Ascending aorta (tissue), 2 donors: ENCODE measurements around the gene GNA14. TPM values are rescaled to one million over a fixed set of nuclear protein-coding genes. Genes with fewer than 3 reads are reported as not detected.

Experiments used
- DNase-seq, 2 donors: peaks; one replicate each; pipeline ENCODE4 v3.0.0-alpha.2; 2019; ENCODE audit warnings: low spot score in 2 of 2
- H3K27ac ChIP-seq, 2 donors: fragments of 200-600 bp; sonication (generic); one replicate each; pipeline ENCODE4 v1.5.1; 2016 to 2017; ENCODE audit warnings: mild to moderate bottlenecking in 1 of 2
- H3K27me3 ChIP-seq: fragments of 200-600 bp; sonication (generic); one replicate; pipeline ENCODE4 v1.5.1; 2017
- H3K36me3 ChIP-seq, 2 donors: fragments of 200-600 bp; sonication (generic); one replicate each; pipeline ENCODE4 v1.5.1; 2016
- H3K4me1 ChIP-seq, 2 donors: fragments of 200-600 bp; sonication (generic); one replicate each; pipeline ENCODE4 v1.5.1; 2016 to 2017; ENCODE audit warnings: mild to moderate bottlenecking in 1 of 2
- H3K4me3 ChIP-seq, 2 donors: fragments of 200-600 bp; sonication (generic); one replicate each; pipeline ENCODE4 v1.5.1; 2016 to 2017; ENCODE audit warnings: mild to moderate bottlenecking in 1 of 2
- H3K9me3 ChIP-seq, 2 donors: fragments of 200-600 bp; sonication (generic); one replicate each; pipeline ENCODE4 v1.5.1; 2016
- intact Hi-C: fragments of 100-400 bp; cut with DNase I; formaldehyde crosslinking; loops from one replicate; pipeline ENCODE4 v1.15.1; 2023
- total RNA-seq: library from RNA; depleted of rRNA; stranded (reverse); fragments of >200 nt; gene quantifications from one replicate; pipeline ENCODE4 v1.1.0, GENCODE V29; 2016
- TF ChIP-seq, protein P1 (sequence below), 3 experiments: fragments of 200-600 bp in 2 of 3; fragments of 450-650 bp in 1 of 3; sonication (generic) in 2 of 3; IDR thresholded peaks; one replicate each; pipeline ENCODE4 v1.5.1; 2016 to 2019; ENCODE audit warnings: antibody characterized with exemption in 3 of 3, mild to moderate bottlenecking in 1 of 3, moderate library complexity in 1 of 3

GNA14 gene
- total RNA-seq, 1 donor from 2014 or later, result 3.5 TPM

DNA sequence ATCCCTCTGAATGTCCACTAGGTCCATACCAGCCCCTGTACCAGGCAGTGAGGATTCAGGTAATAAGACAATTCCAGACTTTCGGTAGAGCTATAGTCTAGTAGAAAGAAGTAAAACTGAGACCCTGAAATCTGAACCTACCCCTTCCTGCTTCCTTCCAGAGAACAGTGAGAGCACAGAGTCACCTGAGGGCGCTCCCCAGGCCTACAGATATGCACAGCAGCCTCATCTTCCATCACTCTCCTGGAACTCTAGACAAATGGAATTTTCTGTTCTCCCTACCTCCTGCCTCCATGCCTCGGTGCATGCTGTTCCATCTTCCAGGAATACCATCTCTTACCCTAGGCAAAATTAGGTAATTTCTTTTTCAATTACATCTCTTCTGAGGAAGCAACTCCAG, 3.1 kb upstream of the GNA14 start:
- DNase-seq, result no peak
- Histone ChIP-seq H3K27ac (no peak overlapping the region), H3K4me3 (no peak overlapping the region)

DNA sequence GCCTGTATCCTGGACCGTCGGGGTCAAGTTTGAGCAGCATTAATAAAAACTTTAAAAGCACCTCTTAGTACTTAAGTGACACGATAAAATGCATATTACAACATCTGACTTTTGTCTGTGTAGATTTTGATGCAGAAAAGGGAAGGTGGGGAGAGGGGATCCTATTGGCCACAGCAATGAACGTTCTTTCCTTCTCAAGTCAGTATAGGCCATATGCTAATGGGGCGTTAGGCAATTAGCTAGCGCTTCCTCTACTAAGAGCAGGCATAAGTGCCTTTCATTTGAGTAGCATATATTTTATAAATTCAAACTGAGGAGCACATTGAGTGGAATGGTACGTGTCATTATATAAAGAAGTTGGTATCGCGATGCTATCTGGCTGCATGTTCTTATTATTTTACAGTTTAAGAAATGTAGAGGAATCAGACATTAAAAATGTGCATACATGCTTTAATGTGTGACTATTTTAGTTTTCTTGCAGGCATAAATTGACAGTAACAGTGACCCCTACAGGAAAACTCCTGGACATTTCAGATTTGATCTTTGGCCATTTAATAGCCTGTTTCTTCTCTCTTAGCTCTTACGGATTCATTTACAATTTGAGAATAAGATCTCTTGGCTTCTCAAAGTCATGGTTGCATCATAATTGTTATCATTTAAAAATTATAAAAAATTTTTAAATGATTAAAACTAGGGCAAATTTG, 1.1 kb upstream of the GNA14 start:
- no peak for DNase-seq
- intact Hi-C loops, result loop anchor here (5.0 to 10.0 kb wide), 2 partner anchors 184 to 383 kb away; partner anchors contain the start of gene GNAQ
- Histone ChIP-seq H3K27ac (no peak overlapping the region), H3K9me3 (no peaks in the 10 kb centered on the region), H3K4me3 (peak overlapping the region in 1 of 2 donors; percentile 70), H3K4me1 (peaks cover 0 to 5% of the 10 kb centered on the region in 2 donors), H3K36me3 (no peaks in the 10 kb centered on the region), H3K27me3 (no peaks in the 10 kb centered on the region)
- TF ChIP-seq, protein P1, sequence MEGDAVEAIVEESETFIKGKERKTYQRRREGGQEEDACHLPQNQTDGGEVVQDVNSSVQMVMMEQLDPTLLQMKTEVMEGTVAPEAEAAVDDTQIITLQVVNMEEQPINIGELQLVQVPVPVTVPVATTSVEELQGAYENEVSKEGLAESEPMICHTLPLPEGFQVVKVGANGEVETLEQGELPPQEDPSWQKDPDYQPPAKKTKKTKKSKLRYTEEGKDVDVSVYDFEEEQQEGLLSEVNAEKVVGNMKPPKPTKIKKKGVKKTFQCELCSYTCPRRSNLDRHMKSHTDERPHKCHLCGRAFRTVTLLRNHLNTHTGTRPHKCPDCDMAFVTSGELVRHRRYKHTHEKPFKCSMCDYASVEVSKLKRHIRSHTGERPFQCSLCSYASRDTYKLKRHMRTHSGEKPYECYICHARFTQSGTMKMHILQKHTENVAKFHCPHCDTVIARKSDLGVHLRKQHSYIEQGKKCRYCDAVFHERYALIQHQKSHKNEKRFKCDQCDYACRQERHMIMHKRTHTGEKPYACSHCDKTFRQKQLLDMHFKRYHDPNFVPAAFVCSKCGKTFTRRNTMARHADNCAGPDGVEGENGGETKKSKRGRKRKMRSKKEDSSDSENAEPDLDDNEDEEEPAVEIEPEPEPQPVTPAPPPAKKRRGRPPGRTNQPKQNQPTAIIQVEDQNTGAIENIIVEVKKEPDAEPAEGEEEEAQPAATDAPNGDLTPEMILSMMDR (IDR thresholded peaks at IDR 0.05), result peak in 2 of 3 experiments; percentile 8 to 39

More for the DNA sequence above, 3.1 kb upstream of the GNA14 start:
- TF ChIP-seq, protein P1 (IDR thresholded peaks at IDR 0.05), result no peak
- no peaks in the 10 kb centered on the region for H3K9me3 ChIP-seq
- H3K36me3 ChIP-seq, result no peaks in the 10 kb centered on the region
- intact Hi-C loops, result no loop called here
- peaks cover 0 to 5% of the 10 kb centered on the region in 2 donors for H3K4me1 ChIP-seq
- H3K27me3 ChIP-seq, result no peaks in the 10 kb centered on the region

DNA sequence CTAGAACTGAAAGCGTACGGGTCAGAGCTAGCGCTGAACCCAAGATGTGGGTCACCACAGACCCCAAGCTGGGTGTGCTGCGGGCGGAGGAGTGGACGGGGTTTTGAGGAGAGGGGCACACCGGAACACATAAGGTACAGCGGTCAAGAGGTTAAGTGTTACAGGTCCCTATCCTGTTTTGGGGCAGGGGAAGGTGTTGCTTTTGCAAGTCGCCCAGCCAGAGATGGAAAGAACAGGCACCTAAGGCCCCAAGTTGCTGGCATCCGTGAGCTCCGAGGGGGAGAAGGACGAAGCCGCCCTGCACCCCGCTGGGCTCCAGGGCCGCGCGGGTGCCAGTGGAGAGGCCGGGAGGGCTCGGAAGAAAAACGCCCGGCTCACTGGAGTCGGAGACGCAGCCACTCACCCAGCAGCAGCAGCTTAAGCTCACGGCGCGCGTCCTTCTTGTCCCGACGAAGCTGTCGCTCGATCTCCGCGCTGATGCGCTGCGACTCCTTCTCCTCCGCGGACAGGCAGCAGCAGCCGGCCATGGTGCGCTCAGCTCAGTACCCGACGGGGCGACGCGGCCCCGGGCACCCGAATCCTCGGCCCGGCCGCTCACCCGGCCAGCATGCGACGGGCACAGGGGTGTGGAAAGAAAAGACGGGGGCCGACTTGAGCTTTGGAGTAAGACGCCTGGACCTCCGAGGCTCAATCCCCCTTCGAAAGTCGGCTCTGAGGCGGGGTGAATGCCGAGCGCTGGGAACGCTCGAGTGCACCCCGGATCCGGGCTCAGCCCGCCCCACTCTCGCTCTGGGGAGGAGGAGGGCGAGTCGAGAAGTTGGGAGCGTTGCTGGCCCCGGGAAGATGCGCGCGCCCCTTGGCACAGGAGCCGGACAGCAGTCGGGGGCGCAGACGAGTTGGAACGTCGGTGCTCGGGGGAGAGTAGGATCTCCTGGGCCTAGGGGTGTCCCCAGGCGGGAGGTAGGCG, 572 bp downstream of the GNA14 start:
- H3K4me3 ChIP-seq, result peak overlapping the region; percentile 70 to 71
- TF ChIP-seq, protein P1 (IDR thresholded peaks at IDR 0.05), result no peak
- H3K27me3 ChIP-seq, result no peaks in the 10 kb centered on the region
- H3K9me3 ChIP-seq, result no peaks in the 10 kb centered on the region
- H3K4me1 ChIP-seq, result peaks cover 0 to 5% of the 10 kb centered on the region in 2 donors
- DNase-seq, result no peak
- H3K36me3 ChIP-seq, result no peaks in the 10 kb centered on the region
- intact Hi-C loops, result loop anchor here (5.0 to 10.0 kb wide), 2 partner anchors 183 to 385 kb away; partner anchors contain the start of gene GNAQ
- peak overlapping the region in 1 of 2 donors; percentile 49 for H3K27ac ChIP-seq

DNA sequence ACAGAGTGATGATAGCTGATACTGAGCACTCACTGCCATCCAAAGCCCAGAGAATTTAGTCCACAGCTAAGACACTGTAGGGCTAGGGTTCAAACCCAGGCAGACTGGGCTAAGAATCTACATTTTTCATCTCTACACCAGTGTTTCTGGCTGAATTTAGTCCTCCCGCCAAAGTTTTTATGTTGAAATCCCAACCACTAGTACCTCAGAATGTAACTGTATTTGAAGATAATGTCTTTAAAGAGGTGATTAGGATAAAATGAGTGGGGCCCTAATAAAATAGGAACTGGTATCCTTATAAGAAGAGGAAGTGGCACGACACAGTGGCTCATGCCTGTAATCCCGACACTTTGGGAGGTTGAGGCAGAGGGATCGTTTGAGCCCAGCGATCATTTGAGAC, 4.3 kb downstream of the GNA14 start:
- intact Hi-C loops, result loop anchor here (10.0 kb wide), 1 partner anchor 179 kb away; no protein-coding TSS in a partner anchor
- no peak overlapping the region for H3K4me3 ChIP-seq

More for the DNA sequence above, 4.3 kb downstream of the GNA14 start:
- no peak overlapping the region for H3K27ac ChIP-seq
- H3K9me3 ChIP-seq, result no peaks in the 10 kb centered on the region
- TF ChIP-seq, protein P1 (IDR thresholded peaks at IDR 0.05), result no peak
- DNase-seq, result no peak
- peaks cover 0 to 5% of the 10 kb centered on the region in 2 donors for H3K4me1 ChIP-seq
- no peaks in the 10 kb centered on the region for H3K27me3 ChIP-seq
- H3K36me3 ChIP-seq, result no peaks in the 10 kb centered on the region
